Measurements from ENCODE around the gene CACNA1C.

DNA sequence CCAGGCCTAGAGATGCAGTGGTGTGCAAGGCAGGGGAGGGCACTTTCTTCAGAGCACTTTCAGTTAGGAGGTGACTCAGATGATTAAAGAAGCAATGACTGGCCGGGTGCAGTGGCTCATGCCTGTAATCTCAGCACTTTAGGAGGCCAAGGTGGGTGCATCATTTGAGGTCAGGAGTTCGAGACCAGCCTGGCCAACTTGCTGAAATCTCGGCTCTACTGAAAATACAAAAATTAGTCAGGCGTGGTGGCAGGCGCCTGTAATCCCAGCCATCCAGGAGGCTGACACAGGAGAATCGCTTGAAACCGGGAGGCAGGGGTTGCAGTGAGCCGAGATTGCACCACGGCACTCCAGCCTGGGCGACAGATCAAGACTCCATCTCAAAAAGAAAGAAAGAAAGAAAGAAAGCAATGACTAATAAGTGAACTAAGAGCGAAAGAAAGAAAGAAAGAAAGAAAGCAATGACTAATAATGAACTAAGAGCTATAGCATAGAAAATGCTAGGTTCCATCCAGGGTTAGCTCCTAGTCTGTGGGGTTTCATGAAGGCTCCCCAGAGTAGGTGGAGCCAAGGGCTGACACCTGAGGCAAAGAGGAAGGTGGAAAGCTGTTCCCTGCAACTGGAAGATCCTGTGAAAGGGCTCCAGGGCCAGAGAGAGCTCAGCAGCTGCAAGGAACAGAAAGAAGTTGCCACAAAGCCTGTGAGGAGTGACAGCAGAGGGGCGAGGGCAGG is 334.5 kb downstream of the CACNA1C start:
- TF ChIP-seq, protein P1, sequence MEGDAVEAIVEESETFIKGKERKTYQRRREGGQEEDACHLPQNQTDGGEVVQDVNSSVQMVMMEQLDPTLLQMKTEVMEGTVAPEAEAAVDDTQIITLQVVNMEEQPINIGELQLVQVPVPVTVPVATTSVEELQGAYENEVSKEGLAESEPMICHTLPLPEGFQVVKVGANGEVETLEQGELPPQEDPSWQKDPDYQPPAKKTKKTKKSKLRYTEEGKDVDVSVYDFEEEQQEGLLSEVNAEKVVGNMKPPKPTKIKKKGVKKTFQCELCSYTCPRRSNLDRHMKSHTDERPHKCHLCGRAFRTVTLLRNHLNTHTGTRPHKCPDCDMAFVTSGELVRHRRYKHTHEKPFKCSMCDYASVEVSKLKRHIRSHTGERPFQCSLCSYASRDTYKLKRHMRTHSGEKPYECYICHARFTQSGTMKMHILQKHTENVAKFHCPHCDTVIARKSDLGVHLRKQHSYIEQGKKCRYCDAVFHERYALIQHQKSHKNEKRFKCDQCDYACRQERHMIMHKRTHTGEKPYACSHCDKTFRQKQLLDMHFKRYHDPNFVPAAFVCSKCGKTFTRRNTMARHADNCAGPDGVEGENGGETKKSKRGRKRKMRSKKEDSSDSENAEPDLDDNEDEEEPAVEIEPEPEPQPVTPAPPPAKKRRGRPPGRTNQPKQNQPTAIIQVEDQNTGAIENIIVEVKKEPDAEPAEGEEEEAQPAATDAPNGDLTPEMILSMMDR (conservative IDR thresholded peaks at IDR 0.05): no peak
- TF ChIP-seq ZFX (IDR thresholded peaks at IDR 0.05): no peak

All from C4-2B (cell line).